GM21447 (cell line): ENCODE results near the gene CCND1.

Experiments used
- ATAC-seq: cut with Tn5 transposase; IDR thresholded peaks from one replicate; pipeline ENCODE4 v1.9.1; 2021; ENCODE audit not compliant: unreplicated experiment

Gene CCND1

GRCh38 chr11:69640995-69641581 lies at the start of gene CCND1:
Gene CCND1, plus strand, starts transcription at chr11:69641156. Its CDS starts 158 bp downstream, at chr11:69641314.
- no peak for ATAC-seq

GRCh38 chr11:69592986-69593650 lies 47.8 kb upstream of the CCND1 start:
- no peak for ATAC-seq

GRCh38 chr11:69593851-69594250 lies 47.1 kb upstream of the CCND1 start:
- ATAC-seq = no peak

GRCh38 chr11:69594481-69594880 lies 46.5 kb upstream of the CCND1 start:
- ATAC-seq = no peak

- ATAC-seq = no peak
Observed at GRCh38 chr11:69595805-69596665, 44.9 kb upstream of the CCND1 start.

GRCh38 chr11:69598147-69598546 lies 42.8 kb upstream of the CCND1 start:
- no peak for ATAC-seq

GRCh38 chr11:69599502-69599901 lies 41.5 kb upstream of the CCND1 start:
- no peak for ATAC-seq

- no peak for ATAC-seq
Observed at GRCh38 chr11:69600001-69600400, 41.0 kb upstream of the CCND1 start.

- ATAC-seq = no peak
Observed at GRCh38 chr11:69601011-69601975, 39.7 kb upstream of the CCND1 start.

- ATAC-seq = no peak
Observed at GRCh38 chr11:69603111-69603836, 37.7 kb upstream of the CCND1 start.

GRCh38 chr11:69604055-69604454 lies 36.9 kb upstream of the CCND1 start:
- ATAC-seq = no peak

GRCh38 chr11:69605737-69606526 lies 35.0 kb upstream of the CCND1 start:
- ATAC-seq = no peak

GRCh38 chr11:69609351-69609750 lies 31.6 kb upstream of the CCND1 start:
- no peak for ATAC-seq

- no peak for ATAC-seq
Observed at GRCh38 chr11:69611548-69612526, 29.1 kb upstream of the CCND1 start.

- no peak for ATAC-seq
Observed at GRCh38 chr11:69613594-69613993, 27.4 kb upstream of the CCND1 start.

- ATAC-seq = no peak
Observed at GRCh38 chr11:69614085-69614484, 26.9 kb upstream of the CCND1 start.

- ATAC-seq = no peak
Observed at GRCh38 chr11:69615545-69616278, 25.2 kb upstream of the CCND1 start.
